HG02840 (cell line): ENCODE results near the gene ELP4.

Experiments used
- ATAC-seq: cut with Tn5 transposase; IDR thresholded peaks from one replicate; pipeline ENCODE4 v1.9.1; 2021; ENCODE audit warnings: mild to moderate bottlenecking, moderate library complexity, moderate number of reproducible peaks; ENCODE audit not compliant: unreplicated experiment, low FRiP score

Gene ELP4

DNA sequence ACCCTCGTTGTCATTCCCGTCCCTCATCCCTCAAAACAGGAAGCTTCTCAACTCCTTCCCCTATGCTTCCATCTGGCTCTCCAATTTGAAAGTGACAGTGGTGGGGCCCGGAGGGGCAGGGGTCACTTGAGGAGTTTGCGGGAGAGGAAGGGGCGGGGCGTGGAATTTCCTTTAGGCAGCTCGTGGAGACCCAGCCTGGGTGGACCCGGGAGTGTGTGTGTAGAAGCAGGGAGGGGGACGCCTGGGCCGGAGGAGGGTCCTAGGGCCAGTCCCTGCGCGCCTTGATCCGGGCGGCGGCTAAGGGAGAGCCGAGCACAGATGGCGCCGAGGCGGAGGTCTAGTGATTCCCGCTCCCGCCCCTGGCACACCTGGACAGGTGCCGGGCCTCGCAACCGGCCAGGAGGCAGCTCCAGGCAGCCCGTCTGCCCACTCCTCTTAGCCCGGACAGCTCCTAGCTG is 309.3 kb downstream of the ELP4 start:
- ATAC-seq = no peak

DNA sequence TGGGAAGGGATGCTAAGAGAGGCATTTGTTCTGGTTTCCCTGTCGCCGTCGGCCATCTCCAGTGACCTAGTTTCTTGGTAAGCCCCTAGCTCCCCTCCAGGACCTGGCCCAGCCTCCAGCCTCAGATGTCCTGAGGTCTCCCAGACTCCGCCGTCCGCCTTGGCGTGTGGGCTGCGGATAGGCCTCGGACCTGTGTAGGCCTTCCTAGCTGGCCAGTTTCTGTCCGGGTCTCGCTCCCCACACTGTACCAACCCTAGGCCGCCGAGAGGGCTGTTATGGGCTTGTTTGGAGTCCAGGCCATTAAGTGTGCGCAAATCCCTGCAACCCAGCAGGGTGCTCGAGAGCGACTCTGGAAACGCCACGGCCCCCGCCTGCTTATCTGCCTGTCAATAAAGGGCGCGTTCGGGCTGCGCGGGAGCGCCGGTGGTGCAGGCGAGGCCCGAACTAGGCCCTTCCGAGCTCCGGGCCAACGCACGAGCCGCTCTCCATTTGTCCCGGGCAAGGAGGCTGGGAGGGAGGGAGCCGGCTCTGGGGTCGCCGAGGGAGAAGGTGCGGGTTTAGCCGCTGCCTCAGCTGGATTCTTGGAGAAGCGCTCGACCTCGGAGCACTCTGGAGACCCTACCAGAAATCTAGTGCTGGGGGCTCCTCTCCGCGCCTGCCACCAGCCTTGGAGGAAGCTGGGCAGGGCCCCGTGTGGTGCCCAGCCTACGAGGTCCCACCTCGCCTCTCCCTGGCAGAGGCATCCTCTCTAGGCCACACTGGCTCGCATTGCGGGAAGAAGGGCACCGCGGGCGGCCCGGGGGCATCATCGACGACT is 310.3 kb downstream of the ELP4 start:
- ATAC-seq = no peak

DNA sequence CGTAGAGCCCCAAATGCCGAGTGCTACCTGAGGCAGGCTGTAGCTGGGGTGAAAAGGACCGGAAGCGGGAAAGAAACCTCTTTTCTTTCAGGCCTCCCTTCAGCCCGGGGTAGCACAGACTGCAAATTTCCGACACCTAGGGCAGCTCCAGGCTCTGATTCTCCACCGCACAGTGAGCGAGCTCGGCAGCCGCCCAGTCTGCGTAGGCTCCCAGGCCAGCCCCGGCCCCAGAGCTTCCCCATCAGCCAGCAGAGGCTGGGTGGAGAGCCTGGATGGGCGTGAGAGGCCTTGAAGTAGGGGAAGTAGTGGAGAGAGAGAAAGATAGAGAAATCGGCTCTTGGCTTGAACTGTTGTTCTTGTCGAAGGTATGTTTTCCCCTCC is 310.9 kb downstream of the ELP4 start:
- ATAC-seq = no peak

DNA sequence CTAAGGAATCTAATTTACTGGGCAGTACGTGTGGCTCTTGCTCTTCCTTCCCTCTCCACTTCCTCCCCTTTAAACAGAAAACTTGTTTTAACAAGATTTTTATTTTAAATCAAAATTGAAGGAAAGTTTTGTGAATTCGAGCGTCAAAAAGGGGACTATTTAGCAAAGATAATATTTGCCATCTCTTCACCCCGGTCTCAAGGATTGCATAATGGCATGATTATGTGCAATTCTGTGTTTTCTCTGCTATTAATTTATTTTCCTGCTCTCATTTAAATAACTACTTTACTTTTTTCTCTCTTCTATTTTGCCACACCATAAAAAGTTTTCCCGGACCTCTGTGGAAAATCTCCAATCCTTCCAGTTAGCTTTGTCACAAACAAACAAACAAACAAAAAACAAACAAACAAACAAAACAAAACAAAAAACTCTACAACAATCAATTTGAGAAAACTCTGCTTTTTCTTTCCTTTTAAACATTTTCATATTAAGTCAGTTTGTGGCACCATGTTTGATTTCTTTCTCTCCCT is 311.7 kb downstream of the ELP4 start:
- ATAC-seq = no peak

DNA sequence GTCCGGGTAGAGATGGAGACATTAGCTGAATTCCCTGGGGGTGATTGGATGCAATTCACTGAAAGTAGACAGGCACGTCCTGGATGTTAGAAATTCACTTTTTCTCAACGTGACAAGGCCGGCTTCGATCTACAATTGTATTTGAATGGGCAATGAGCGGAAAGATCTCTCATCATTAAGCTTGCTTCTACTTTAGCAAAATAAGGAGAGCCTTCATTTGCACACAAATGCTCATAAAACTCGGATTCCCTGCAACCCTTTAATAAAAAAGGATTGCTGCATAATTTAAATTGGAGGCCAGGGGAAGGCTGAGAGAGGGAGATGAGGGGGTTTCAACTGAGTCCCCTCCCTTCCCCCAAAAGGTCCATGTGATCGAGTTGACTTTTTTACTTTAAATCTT is 312.2 kb downstream of the ELP4 start:
- no peak for ATAC-seq

DNA sequence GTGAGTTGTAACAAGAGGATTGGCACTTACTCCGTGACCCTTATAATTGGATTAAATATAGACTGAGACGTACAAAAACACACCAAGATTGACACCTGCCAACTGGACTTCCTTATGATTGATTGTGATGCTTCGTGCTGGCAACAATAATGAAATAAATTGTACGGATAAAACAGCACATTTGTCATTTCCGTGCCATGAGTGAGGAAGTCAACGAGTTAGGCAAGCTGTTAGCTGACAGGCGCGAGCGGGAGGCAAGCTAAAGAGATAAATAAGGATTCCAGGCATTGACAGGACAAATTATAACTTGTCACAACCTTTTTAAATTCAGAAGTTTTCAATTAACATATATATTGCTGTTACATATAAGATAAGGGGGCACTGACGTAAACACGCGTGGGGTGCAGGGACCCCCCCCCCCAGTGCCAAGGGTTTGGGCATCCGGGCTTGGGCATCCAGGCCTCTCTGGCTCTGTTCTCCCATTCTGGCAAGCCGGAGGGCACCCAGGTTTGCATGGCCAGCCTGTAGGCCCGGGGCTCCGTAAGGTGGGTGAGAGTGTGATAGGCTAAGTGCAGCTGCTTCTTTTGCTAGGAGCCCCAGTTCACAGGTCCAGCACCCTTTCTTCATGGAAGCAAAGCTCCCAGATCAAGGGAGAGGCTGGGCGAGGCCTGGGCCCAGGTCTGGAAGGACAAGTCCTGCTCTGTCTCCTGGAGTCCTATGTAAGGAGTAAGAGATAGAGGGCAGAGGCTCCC is 312.8 kb downstream of the ELP4 start:
- no peak for ATAC-seq

DNA sequence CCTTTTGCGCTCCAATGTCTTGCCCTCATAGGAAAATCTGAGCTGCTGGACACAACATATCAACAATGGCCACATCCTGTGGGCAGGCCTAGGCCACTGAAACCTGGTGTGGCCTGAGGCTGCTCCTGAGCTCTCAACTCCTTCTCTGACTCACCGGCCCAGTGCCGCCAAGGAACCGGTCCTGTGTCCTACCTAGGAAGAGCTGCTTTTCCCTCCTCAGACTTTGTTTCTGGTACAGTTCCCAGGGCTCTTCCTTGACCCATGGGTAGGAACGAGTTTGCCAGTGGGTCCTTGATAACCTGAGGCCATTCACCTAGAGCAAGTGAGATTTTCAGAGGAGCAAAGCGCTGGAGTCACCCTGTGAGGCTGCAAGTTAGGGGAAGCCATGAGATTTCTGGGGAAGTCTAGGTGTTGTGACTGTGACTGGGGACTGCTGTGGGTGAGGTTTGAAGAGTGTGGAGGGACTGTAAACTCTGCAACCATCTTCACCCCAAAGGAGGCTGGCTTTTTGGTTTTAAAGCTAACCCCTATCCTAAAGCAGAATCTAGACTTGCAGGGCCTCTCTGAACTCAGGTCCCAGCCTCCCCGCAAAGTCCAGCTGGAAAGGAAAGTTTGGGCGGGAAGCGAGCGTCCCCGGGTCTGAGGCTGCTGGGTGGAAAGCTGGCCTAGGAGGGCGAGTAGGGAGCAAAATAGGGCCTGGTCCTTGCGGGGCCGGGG is 313.5 kb downstream of the ELP4 start:
- no peak for ATAC-seq

DNA sequence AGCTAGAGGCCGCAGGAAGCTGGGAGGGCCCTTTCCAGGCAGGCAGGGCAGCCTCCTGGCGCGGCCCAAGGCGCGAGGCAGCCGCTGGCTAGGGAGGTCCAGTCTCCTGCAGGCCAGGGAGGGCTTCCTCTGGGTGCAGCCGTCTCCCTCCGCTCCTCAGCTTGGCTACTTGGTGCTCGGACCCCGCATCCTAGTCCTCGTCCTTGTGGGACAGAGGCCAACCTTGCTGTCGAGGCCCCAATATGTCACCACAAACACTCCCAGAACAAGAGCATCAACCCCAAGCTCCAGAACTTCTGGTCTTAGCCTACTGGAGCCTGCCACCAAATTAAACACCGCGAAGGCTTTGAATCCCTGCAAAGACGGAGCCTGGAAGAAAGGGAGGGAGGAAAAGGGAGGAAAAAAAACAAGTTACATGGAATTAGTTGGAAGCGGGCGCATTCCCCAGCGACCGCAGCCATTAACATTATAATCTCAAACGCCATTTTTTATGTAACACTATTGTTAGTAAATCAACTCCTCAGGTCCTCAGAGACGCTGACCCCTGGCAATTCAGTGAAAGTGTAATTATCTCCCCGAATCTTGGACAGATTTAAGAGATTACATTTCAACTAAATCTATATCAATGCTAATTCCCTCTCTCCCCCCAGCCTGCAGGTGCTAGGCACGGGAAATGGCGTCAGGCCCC is 314.2 kb downstream of the ELP4 start:
- ATAC-seq = no peak

DNA sequence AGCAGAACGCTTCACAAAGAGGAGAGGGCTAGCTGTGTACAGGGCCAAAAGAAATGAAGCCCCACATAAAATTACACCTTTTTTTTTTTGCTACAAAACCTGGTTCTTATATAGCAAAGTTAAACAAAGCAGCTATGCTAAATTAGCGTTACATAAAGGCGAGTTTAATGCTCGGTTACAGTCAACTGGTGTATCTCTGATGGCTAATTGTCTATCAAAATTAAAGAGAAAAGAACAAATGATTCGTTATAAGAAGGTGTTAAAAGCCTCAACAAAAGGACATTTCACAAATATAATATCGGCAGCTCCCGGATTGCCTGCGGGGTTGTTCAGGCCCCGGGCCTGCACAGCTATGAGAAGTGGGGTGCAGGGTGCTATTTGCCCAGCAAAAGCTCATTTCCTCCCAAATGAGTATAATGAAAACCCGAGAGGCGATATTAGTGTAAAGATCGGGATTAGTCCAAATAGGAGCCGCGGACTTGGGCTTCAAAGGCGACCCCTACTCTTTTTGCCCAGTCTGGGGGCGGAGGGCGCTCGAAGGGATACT is 314.8 kb downstream of the ELP4 start:
- ATAC-seq = no peak

DNA sequence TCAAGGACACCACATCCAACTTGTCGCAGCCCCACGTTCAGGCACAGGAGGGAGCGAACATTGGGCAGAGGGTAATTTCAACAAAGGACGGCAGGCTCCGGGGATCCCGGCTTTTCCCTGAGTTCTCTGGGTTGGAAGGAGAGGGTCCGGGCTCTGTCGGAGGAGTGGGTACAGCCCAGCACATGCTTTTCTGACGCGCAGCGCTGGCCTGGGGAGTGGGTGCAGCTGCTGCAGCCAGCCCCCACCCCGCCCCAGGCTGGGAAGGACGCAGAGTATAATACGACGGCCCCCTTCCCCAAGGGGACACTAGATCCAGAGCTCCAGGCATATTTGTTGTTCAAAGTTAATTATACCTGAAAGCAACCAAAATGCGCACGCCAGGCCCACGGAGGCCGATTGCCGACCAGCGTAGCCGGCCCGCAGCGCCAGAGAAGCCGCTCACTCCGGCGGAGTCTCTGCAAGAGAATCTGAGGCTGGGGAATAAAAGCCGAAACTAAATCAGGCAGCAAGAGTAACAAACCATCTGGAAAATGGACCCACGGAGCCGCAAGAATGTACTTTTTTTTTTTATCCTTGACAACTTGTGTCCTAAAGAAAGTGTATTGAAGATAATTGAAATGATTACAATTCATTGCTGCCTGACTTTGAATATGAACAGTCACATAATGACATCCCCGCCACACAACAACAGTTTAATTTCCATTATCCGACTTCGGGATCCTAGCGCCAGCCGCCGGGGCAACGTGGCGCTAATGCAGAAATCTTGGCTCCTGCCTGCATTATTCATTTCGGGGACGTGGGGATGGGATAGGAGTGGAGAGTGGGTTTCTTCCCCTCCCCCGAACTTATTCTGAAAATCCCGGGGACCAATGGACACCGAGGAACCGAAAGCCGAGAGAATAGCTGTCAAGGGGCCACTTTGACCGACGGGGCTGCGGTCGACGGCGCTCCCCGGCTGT is 315.6 kb downstream of the ELP4 start:
- ATAC-seq = no peak

DNA sequence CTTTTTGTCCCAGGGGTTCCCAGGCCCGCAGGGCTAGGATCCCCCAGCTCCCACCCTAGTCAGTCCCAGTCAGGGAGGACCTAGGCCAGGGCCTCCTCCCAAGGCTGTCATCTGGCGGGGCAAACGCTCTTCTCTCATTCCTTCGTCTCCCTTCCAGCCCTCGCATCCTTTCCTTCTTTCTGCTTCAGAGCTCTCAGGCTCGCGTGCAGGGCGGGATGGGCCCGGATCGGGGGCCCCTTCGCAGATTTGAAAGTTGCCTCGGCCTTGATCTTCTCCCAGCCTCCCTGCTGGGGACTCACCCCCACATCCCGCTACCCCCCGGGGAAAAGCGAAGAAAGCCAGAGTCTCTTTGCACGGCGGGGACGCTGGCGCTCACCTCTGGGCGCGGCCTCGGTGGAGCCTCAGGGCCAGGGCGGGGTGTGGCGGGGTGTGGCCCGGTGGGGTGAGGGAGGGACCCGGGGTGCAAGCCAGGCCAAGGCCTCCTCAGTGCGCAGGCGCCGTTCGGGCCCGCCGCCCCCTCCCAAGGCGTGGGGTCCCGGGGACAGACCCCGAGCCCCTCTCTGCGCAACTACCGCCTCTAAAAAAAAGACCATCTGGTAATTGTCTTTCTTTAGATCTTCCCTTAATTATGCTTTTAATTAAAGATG is 316.4 kb downstream of the ELP4 start:
- no peak for ATAC-seq

DNA sequence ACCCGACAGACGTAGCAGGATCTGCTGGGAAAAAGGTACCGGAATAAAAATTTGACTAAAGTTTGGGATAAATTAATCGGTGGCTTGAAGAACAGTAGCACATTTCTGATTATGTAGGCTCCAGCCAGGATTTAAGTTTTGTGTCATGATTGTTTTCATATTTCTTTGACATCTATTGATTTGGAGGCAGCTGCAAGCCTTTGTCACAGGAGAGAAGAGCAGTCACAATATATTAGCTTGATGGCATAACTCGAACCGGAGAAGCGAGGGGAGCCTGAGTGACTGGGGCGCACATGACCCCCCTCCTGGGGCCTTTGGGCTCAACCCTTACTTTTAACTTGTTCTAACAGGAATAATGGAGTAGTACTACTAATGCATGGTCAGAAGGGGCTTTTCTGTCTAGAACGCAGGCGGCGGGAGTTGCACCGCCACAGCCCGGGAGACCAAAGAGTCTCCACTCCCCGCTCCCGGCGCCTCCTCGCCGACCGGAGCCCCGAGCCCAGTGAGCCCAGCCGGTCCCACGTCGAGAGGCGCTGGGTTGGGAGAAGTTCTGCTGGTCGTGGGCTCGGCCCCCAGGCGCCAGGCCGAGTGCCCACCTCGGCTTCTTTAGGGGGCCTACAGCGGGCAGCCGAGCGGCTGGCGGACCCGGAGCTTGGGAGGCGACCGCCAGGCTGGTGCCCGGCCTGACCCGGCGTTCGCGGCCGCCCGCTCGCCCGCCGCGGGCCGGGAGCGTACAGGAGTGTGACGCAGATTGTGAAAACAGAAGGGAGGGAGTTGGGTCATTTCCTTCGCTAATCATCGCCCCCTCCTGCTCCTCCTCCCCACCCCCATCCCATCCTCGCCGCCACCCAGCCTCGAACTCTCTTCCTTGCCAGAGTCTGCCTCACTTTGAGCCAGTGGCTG is 317.2 kb downstream of the ELP4 start:
- ATAC-seq = no peak

DNA sequence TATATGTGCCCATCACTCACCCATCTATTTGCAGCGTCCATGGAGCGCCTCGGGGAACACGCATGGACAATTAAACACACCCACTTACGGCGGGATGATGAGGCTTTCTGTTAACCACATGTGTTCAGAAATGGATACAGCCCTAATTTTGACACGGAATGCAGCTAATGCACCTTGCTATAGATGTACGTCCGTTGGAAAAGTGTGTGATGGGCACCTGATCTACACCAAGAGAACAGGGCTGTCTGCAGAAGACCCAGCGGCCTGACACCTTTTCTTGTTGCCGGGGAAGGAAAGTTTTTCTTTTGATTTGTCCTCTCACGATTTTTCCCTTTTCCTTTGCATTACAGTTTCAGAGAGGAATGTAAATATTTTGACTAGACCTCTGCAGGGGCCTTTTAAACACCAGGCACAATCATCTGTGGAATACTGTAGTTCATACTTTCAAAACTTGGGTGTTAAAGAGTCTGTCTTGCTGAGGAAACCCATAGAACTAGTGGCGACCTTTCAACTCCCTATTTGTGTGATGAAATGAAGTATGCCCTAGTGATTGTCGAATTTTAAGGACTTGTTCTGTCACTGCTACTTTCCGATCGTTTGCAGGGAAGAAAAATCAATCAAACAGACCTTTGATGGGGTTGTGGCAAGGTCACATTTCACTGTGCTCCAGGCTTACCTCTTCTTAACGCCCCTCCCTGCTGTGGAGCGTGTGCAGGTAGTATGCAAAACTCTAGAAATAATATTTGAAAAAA is 318.1 kb downstream of the ELP4 start:
- no peak for ATAC-seq

DNA sequence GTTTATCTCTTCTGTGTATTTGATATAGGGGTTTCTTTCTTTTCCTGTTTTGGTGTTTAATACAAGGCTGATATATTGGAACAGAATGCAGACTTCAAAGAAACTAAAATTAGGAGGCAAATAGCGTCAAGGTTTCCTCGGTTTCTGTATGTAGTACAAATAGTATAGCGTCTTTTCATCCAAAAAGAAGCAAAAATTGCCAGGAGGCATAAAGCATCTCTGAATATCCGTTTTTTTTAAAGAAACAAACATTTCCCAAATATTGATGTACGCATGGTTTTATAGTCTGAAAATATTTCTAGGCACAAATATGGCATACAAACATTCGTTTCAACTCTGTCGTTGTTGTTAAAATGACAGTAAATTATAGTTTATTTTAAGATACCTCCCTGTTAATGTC is 318.6 kb downstream of the ELP4 start:
- no peak for ATAC-seq

DNA sequence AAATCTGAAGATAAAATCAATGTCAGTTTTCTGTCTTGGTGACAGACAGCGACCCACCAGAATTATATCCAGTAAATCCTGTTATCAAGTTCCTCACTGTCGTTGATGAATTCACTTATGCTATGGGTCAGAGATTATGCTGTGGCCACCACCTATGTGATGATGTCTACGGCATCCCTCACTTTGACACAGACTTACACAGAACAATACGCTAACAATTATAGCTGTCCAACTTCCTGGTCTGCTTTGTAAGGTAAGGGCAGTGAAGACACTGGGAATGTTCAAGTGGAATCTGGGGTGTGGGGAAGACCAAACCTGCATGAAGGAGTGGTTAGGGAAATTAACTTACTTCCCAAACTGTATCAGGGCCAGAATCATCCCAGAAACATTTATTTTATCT is 320.8 kb downstream of the ELP4 start:
- ATAC-seq = no peak

DNA sequence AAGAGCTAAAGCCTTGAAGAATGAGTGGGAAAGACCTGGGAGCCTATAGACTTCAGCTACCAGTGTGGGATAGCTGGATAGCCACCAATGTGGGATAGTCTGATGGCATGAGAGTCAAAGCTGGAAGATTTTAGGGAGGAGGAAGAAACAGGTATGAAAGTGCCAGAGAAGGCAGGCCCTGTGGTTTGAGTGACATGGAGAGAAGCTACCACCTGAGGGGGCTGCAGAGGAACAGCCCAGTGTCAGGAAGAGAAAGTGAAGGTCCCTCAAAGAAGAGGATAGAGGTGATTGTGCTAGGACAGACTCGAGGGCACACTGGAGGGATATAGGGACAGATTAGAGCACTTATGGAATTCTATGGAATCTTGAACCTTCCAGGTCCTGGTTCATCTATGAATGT is 324.7 kb downstream of the ELP4 start:
- ATAC-seq = no peak
